A673 (cell line): ENCODE results near the gene SH2D2A. TPM values are rescaled to one million over a fixed set of nuclear protein-coding genes. Genes with fewer than 3 reads are reported as not detected.

Experiments
- BruUV-seq: library from RNA; stranded (reverse); fragments of 400-500 nt; replicated peaks from 2 replicates; lab custom pipeline; 2021; lab: Mats Ljungman, UMichigan
- CTCF ChIA-PET: fragments of 300-600 bp; sonication (Branson Sonifier 250); formaldehyde crosslinking; loops from one replicate; lab custom pipeline; 2022; ENCODE audit warnings: antibody characterized with exemption; lab: Charles Lee
- POLR2A ChIA-PET: fragments of 300-600 bp; sonication (Branson Sonifier 250); formaldehyde crosslinking; loops from one replicate; lab custom pipeline; 2022; ENCODE audit warnings: antibody characterized with exemption; ENCODE audit not compliant: low non-redundant PET; lab: Charles Lee
- DNase-seq: peaks from one replicate; pipeline ENCODE4 v3.0.0-alpha.2; 2015; ENCODE audit warnings: low spot score
- H3K27ac ChIP-seq: fragments of 200-600 bp; sonication (generic); 2 replicates; pipeline ENCODE4 v1.5.1; 2016; ENCODE audit warnings: mixed run types, low read depth, mild to moderate bottlenecking, mixed read lengths, antibody characterized with exemption, low read length; ENCODE audit not compliant: poor library complexity, severe bottlenecking
- H3K27me3 ChIP-seq: fragments of 200-600 bp; sonication (generic); replicated peaks from 2 replicates; pipeline ENCODE4 v1.6.1; 2017; ENCODE audit warnings: mixed run types, low read depth, mild to moderate bottlenecking, mixed read lengths, antibody characterized with exemption, low read length; ENCODE audit not compliant: insufficient read depth, poor library complexity
- H3K36me3 ChIP-seq: fragments of 200-600 bp; sonication (generic); 2 replicates; pipeline ENCODE4 v1.6.1; 2016; ENCODE audit warnings: mixed run types, mild to moderate bottlenecking, mixed read lengths, antibody characterized with exemption, low read length; ENCODE audit not compliant: insufficient read depth, poor library complexity, severe bottlenecking
- H3K4me1 ChIP-seq: fragments of 200-600 bp; sonication (generic); 2 replicates; pipeline ENCODE4 v1.6.1; 2017; ENCODE audit warnings: mixed run types, mild to moderate bottlenecking, mixed read lengths, antibody characterized with exemption, low read length; ENCODE audit not compliant: insufficient read depth, poor library complexity, severe bottlenecking
- H3K4me3 ChIP-seq: fragments of 200-600 bp; sonication (generic); 2 replicates; pipeline ENCODE4 v1.5.1; 2016; ENCODE audit warnings: low read depth, mixed run types, mild to moderate bottlenecking, mixed read lengths, low read length; ENCODE audit not compliant: poor library complexity, severe bottlenecking
- H3K9me3 ChIP-seq: fragments of 200-600 bp; sonication (generic); 2 replicates; pipeline ENCODE4 v1.6.1; 2016; ENCODE audit warnings: mixed run types, low read depth, mild to moderate bottlenecking, mixed read lengths, antibody characterized with exemption, low read length; ENCODE audit not compliant: poor library complexity, severe bottlenecking
- EZH2 ChIP-seq: fragments of 200-600 bp; sonication (generic); IDR thresholded peaks from 2 replicates; pipeline ENCODE4 v1.6.1; 2017; ENCODE audit warnings: borderline replicate concordance, low read depth, mild to moderate bottlenecking, mixed read lengths, antibody characterized with exemption, low read length; ENCODE audit not compliant: poor library complexity, severe bottlenecking
- intact Hi-C: fragments of 100-400 bp; cut with micrococcal nuclease; formaldehyde crosslinking; loops from one replicate; pipeline ENCODE4 v1.10.0; 2022; ENCODE audit not compliant: unreplicated experiment
- total RNA-seq: library from RNA; stranded (reverse); gene quantifications from 2 replicates; pipeline ENCODE4 v1.2.3, GENCODE V29; 2021
- TF ChIP-seq, protein P1 (sequence below): fragments of 300-800, 200-600 bp; sonication (generic); conservative IDR thresholded peaks from 2 replicates; pipeline ENCODE4 v1.5.1; 2017; ENCODE audit warnings: low read depth, mild to moderate bottlenecking, antibody characterized with exemption, low read length, moderate library complexity, mixed read lengths

The SH2D2A gene
- total RNA-seq, 1 experiment from 2014 or later = 3.5 TPM

DNA sequence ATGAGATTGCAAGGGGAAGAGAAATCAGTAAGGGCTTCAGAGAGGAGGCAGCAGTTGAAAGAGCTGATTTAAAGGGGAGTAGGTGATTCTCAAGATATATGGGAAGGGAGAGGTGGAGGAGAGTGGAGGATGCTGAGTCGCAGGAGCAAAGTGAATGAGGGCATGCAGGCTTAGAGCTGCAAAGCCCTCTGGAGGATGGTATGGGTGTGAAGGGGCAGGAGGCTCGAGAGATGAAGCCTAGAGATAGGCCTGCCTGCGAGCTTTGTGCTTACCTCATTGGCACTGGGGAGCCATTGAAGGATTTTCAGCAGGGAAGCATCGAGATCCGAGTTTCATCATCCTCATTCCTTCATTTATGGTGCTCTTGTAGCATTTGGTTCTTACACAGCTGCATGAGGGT is 15.8 kb upstream of the SH2D2A start:
- Histone ChIP-seq H3K4me3 (no peak overlapping the region), H3K4me1 (no peaks in the 10 kb centered on the region), H3K9me3 (no peaks in the 10 kb centered on the region), H3K36me3 (no peaks in the 10 kb centered on the region), H3K27me3 (no peaks in the 10 kb centered on the region), H3K27ac (no peak overlapping the region)
- no peak for TF ChIP-seq EZH2
- TF ChIP-seq, protein P1, sequence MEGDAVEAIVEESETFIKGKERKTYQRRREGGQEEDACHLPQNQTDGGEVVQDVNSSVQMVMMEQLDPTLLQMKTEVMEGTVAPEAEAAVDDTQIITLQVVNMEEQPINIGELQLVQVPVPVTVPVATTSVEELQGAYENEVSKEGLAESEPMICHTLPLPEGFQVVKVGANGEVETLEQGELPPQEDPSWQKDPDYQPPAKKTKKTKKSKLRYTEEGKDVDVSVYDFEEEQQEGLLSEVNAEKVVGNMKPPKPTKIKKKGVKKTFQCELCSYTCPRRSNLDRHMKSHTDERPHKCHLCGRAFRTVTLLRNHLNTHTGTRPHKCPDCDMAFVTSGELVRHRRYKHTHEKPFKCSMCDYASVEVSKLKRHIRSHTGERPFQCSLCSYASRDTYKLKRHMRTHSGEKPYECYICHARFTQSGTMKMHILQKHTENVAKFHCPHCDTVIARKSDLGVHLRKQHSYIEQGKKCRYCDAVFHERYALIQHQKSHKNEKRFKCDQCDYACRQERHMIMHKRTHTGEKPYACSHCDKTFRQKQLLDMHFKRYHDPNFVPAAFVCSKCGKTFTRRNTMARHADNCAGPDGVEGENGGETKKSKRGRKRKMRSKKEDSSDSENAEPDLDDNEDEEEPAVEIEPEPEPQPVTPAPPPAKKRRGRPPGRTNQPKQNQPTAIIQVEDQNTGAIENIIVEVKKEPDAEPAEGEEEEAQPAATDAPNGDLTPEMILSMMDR = no peak
- ChIA-PET POLR2A (no interaction called here), CTCF (no interaction called here)
- intact Hi-C loops = no loop called here
- no peak for DNase-seq
- no TSS peak for BruUV-seq

GRCh38 chr1:156828400-156829124 is 11.9 kb upstream of the SH2D2A start:
- Histone ChIP-seq H3K27ac (no peak overlapping the region), H3K27me3 (no peaks in the 10 kb centered on the region), H3K36me3 (no peaks in the 10 kb centered on the region), H3K4me1 (no peaks in the 10 kb centered on the region), H3K9me3 (no peaks in the 10 kb centered on the region), H3K4me3 (no peak overlapping the region)
- no peak for TF ChIP-seq EZH2
- TF ChIP-seq, protein P1 = no peak
- intact Hi-C loops = no loop called here
- ChIA-PET CTCF (interaction anchor here (1.2 kb wide), 1 partner anchor 10 kb away, joined by 3 read pairs; no protein-coding TSS in a partner anchor), POLR2A (no interaction called here)
- DNase-seq = no peak
- no TSS peak for BruUV-seq

DNA sequence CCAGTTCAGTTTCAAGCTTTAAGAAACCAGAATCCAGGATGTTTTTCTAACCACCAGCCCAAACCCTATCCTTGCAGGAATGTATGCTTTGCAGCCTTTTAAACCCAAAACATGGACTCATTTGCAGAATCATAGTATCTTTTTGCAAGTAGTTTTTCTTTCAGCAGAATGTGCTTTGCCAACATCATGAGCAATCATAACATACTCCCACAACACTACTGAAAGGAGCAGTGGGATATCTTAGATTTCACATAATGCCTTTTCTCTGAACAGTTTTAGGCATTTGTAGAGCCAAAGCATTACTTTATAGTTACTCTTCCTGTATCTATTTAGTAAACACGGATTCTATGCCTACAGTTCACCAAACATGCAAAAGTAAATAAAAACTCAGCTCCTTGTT is 10.0 kb upstream of the SH2D2A start:
- TF ChIP-seq, protein P1 = no peak
- TF ChIP-seq EZH2 = no peak
- Histone ChIP-seq H3K9me3 (no peaks in the 10 kb centered on the region), H3K36me3 (no peaks in the 10 kb centered on the region), H3K4me3 (no peak overlapping the region), H3K27me3 (no peaks in the 10 kb centered on the region), H3K27ac (no peak overlapping the region), H3K4me1 (no peaks in the 10 kb centered on the region)
- DNase-seq = no peak
- intact Hi-C loops = no loop called here
- POLR2A ChIA-PET = no interaction called here
- BruUV-seq = no TSS peak
- CTCF ChIA-PET = interaction anchor here (1.1 to 1.5 kb wide), 2 partner anchors 10 to 12 kb away, joined by 4 read pairs; no protein-coding TSS in a partner anchor
